Lung (tissue), 12 donors: ENCODE results near the gene BACE2. TPM values are rescaled to one million over a fixed set of nuclear protein-coding genes. Genes with fewer than 3 reads are reported as not detected.

Source experiments
- ATAC-seq: fragments of 200-7000 bp; cut with Tn5 transposase; one replicate; pipeline ENCODE4 v1.9.1; 2020; ENCODE audit warnings: moderate number of reproducible peaks; ENCODE audit not compliant: insufficient read depth, low FRiP score
- DNase-seq, 3 donors: peaks; one replicate each; pipeline ENCODE4 v3.0.0-alpha.2; 2013 to 2017
- H3K27ac ChIP-seq, 2 donors: one replicate each; pipeline ENCODE4 v1.5.1; 2013; ENCODE audit warnings: mild to moderate bottlenecking in 2 of 2, moderate library complexity in 2 of 2, control low read depth in 1 of 2, inconsistent platforms in 1 of 2, low read depth in 1 of 2, low read length in 1 of 2
- H3K27me3 ChIP-seq, 3 donors: one replicate each; pipeline ENCODE4 v1.5.1; 2013; ENCODE audit warnings: low read length in 2 of 3; ENCODE audit not compliant: control insufficient read depth in 3 of 3, insufficient read depth in 3 of 3
- H3K36me3 ChIP-seq, 4 donors: one replicate each; pipeline ENCODE4 v1.5.1; 2013; ENCODE audit warnings: low read length in 4 of 4, mild to moderate bottlenecking in 1 of 4, moderate library complexity in 1 of 4; ENCODE audit not compliant: control insufficient read depth in 4 of 4, insufficient read depth in 4 of 4
- H3K4me1 ChIP-seq, 5 donors: one replicate each; pipeline ENCODE4 v1.5.1; 2013; ENCODE audit warnings: low read length in 5 of 5, mild to moderate bottlenecking in 2 of 5, moderate library complexity in 1 of 5; ENCODE audit not compliant: control insufficient read depth in 5 of 5, insufficient read depth in 5 of 5
- H3K4me3 ChIP-seq: one replicate; pipeline ENCODE4 v1.5.1; 2013; ENCODE audit warnings: mild to moderate bottlenecking, control low read depth, moderate library complexity
- H3K9ac ChIP-seq, 2 donors: one replicate each; pipeline ENCODE4 v1.5.1; 2013; ENCODE audit warnings: low read length in 2 of 2, control low read depth in 1 of 2; ENCODE audit not compliant: insufficient read depth in 1 of 2
- H3K9me3 ChIP-seq, 4 donors: one replicate each; pipeline ENCODE4 v1.5.1; 2013; ENCODE audit warnings: low read length in 3 of 4, mild to moderate bottlenecking in 1 of 4, moderate library complexity in 1 of 4; ENCODE audit not compliant: control insufficient read depth in 4 of 4, insufficient read depth in 3 of 4
- WGBS, 2 donors: extraction: QIAGEN DNeasy Blood & Tissue Kit; methylation state at CpG; one replicate each; pipeline ENCODE4 v1.1.7; 2013; 5-methylcytosine and 5-hydroxymethylcytosine counted together
- polyA plus RNA-seq, 2 donors: library from polyadenylated mRNA; stranded (reverse); fragments of 200-250 nt; gene quantifications; one replicate each; pipeline ENCODE4 v1.2.1, GENCODE V29; 2013
- total RNA-seq, 2 donors: library from RNA; depleted of rRNA in 1 of 2; stranded (reverse); fragments of >200 nt in 1 of 2; gene quantifications; one replicate each; pipeline ENCODE4 v1.2.1, GENCODE V29; 2014 to 2021
- TF ChIP-seq, protein P1 (sequence below): IDR thresholded peaks from 2 replicates; pipeline ENCODE4 v1.5.1; 2012; ENCODE audit warnings: mild to moderate bottlenecking; ENCODE audit errors: control extremely low read depth, extremely low read depth
- donor health status: control.
- donor health status: control.
- donor health status: Bipolar disorder and iron deficiency.
- donor health status: healthy.
- donor health status: DM: yes; HTN: yes; CAD: no.

Gene BACE2
- total and polyA plus RNA-seq, 4 donors = 9.3 to 49.9 (median 33.8) TPM

GRCh38 chr21:41143596-41144325 is 24.2 kb upstream of the BACE2 start:
- WGBS, 2 donors = 85 to 87% methylated on average over 10 of the region's 10 CpGs
- no peak for ATAC-seq
- no peaks in the 10 kb centered on the region for H3K36me3 ChIP-seq
- DNase-seq = no peak
- no peak overlapping the region for H3K4me3 ChIP-seq
- no peak overlapping the region for H3K9ac ChIP-seq
- no peak overlapping the region for H3K27ac ChIP-seq
- H3K4me1 ChIP-seq = peaks cover 0 to 6% (median 0%) of the 10 kb centered on the region in 5 donors
- H3K9me3 ChIP-seq = no peaks in the 10 kb centered on the region
- TF ChIP-seq, protein P1, sequence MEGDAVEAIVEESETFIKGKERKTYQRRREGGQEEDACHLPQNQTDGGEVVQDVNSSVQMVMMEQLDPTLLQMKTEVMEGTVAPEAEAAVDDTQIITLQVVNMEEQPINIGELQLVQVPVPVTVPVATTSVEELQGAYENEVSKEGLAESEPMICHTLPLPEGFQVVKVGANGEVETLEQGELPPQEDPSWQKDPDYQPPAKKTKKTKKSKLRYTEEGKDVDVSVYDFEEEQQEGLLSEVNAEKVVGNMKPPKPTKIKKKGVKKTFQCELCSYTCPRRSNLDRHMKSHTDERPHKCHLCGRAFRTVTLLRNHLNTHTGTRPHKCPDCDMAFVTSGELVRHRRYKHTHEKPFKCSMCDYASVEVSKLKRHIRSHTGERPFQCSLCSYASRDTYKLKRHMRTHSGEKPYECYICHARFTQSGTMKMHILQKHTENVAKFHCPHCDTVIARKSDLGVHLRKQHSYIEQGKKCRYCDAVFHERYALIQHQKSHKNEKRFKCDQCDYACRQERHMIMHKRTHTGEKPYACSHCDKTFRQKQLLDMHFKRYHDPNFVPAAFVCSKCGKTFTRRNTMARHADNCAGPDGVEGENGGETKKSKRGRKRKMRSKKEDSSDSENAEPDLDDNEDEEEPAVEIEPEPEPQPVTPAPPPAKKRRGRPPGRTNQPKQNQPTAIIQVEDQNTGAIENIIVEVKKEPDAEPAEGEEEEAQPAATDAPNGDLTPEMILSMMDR = no peak
- H3K27me3 ChIP-seq = peaks cover 0 to 4% (median 0%) of the 10 kb centered on the region in 3 donors

- Histone ChIP-seq H3K4me1 (peaks cover 0 to 3% (median 0%) of the 10 kb centered on the region in 5 donors), H3K4me3 (no peak overlapping the region), H3K9ac (no peak overlapping the region), H3K27ac (no peak overlapping the region), H3K27me3 (peaks cover 0 to 4% (median 0%) of the 10 kb centered on the region in 3 donors), H3K36me3 (no peaks in the 10 kb centered on the region), H3K9me3 (peaks cover 0 to 6% (median 0%) of the 10 kb centered on the region in 4 donors)
- ATAC-seq (no peak), DNase-seq (no peak)
- TF ChIP-seq, protein P1 = no peak
- WGBS, 2 donors = 74 to 79% methylated on average over 13 of the region's 13 CpGs
Observed at GRCh38 chr21:41147096-41147978, 20.6 kb upstream of the BACE2 start.

DNA sequence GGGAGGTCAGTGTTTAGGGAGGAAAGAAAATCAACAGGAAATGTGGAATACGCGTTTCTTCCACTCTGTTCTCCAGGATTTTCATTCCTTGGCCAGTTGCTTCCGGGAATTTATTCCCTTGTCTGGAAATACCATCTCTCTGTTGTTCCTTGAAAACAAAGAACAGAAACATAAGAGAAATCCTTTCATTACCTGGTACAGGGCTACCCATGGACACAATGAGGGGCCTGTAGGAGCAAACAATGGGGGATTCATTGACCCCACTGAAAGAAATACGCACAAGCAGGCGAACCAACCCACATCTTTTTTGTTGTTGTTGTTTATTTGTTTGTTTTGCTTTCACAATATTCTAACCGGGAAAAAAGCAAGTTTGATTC is 20.0 kb upstream of the BACE2 start:
- Histone ChIP-seq H3K9ac (no peak overlapping the region), H3K27ac (no peak overlapping the region), H3K9me3 (peaks cover 0 to 6% (median 0%) of the 10 kb centered on the region in 4 donors), H3K27me3 (peaks cover 0 to 4% (median 0%) of the 10 kb centered on the region in 3 donors), H3K36me3 (no peaks in the 10 kb centered on the region), H3K4me1 (peaks cover 0 to 3% (median 0%) of the 10 kb centered on the region in 5 donors), H3K4me3 (no peak overlapping the region)
- ATAC-seq = no peak
- 75 to 88% methylated on average over 6 of the region's 6 CpGs for WGBS, 2 donors
- TF ChIP-seq, protein P1 = no peak
- DNase-seq = no peak
